Astrocyte of the cerebellum (primary cell): ENCODE measurements around the gene CD36.

Source experiments
- DNase-seq: peaks from one replicate; pipeline ENCODE4 v3.0.0-alpha.2; 2011; ENCODE audit warnings: low read depth
- H3K4me3 ChIP-seq: 2 replicates; pipeline ENCODE4 v1.5.1; 2011; ENCODE audit warnings: mild to moderate bottlenecking, low read depth, low read length, moderate library complexity
- in situ Hi-C: cut with HindIII; loops from 2 replicates; pipeline ENCODE4 v1.10.0; 2017; ENCODE audit warnings: low sequenced_read_pairs
- TF ChIP-seq, protein P1 (sequence below): IDR thresholded peaks from 2 replicates; pipeline ENCODE4 v1.5.1; 2012; ENCODE audit warnings: low read length, low read depth, moderate library complexity, mild to moderate bottlenecking; ENCODE audit errors: missing control alignments

CD36 gene

DNA sequence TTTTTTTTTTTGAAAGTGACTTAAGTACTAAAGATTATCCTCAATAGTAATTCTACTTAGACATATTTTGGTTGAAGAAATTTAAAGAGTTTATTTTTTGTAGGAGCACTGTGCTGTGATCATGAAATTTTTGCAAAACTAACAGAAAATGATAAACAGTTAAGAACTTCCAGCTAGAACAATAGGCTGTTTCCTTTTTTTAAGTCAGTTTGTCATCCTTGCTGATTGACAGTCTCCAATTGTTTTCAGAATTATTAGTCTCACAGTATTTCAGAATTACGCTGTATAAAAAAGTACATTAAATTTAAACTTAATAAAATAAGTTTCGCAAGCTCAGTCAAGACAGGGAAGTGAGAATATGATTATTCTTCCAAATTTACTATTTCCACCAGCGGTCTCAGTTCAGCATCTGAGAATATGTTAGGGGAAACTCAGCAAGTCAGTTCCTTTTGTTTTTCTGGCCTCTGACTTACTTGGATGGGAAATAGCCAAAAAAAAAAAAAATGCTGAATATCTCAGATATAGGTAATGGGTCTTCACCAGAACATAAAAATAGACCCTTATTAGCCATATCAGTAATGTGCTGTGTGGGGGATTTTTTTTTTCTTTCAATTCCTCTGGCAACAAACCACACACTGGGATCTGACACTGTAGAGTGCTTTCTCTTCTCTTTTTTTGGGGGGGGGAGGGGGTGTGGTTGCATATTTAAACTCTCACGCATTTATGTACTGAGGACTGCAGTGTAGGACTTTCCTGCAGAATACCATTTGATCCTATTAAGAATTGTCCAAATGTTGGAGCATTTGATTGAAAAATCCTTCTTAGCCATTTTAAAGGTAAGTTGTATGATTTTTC lies at the start of gene CD36:
CD36 (plus strand) TSS at position 732 of the 855 bp plus-strand sequence. CDS start 8,099 bp downstream, outside the sequence.
- TF ChIP-seq, protein P1, sequence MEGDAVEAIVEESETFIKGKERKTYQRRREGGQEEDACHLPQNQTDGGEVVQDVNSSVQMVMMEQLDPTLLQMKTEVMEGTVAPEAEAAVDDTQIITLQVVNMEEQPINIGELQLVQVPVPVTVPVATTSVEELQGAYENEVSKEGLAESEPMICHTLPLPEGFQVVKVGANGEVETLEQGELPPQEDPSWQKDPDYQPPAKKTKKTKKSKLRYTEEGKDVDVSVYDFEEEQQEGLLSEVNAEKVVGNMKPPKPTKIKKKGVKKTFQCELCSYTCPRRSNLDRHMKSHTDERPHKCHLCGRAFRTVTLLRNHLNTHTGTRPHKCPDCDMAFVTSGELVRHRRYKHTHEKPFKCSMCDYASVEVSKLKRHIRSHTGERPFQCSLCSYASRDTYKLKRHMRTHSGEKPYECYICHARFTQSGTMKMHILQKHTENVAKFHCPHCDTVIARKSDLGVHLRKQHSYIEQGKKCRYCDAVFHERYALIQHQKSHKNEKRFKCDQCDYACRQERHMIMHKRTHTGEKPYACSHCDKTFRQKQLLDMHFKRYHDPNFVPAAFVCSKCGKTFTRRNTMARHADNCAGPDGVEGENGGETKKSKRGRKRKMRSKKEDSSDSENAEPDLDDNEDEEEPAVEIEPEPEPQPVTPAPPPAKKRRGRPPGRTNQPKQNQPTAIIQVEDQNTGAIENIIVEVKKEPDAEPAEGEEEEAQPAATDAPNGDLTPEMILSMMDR: no peak
- no peak within 1 kb of the TSS for H3K4me3 ChIP-seq
- in situ Hi-C loops: no loop called here
- no peak for DNase-seq

DNA sequence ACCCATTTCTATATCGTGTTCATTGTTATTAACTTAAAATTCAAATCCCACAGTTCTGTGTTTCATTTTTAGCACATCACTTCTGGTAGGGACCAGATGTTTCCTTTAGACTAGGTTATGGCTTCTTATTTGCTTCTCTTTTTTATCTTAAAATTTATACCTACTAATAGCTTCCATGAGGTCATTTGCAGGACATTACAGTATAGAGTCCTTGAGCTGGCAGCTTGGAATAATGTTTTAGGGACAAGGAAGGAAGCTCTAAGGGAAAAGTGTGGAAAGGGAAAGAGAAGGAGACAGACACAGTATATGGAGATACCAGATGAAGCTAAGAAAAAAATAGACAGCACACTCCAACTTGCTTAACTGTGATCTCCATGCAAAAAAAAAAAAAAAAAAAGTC lies 48.8 kb upstream of the CD36 start:
- no peak overlapping the region for H3K4me3 ChIP-seq
- no peak for DNase-seq
- in situ Hi-C loops: no loop called here
- TF ChIP-seq, protein P1: no peak

DNA sequence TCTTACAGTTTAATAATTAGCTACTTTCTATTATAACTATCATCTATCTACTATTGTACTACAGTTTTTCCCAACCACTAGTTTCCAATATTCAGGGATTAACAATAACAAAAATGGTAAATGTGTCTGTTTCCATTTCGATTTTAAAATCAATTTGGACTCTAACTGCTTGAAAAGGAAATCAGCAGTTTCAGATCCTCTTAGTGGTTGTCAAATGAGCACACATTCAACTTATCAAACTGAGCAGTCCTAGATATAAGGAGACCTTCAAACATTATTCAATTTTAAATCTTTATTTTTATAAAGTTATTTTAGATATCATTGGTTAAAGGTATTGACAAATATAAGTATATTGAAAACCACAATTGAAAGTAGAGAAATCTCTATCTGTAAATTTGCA lies 46.8 kb upstream of the CD36 start:
- in situ Hi-C loops: no loop called here
- DNase-seq: no peak
- TF ChIP-seq, protein P1: no peak
- H3K4me3 ChIP-seq: no peak overlapping the region

DNA sequence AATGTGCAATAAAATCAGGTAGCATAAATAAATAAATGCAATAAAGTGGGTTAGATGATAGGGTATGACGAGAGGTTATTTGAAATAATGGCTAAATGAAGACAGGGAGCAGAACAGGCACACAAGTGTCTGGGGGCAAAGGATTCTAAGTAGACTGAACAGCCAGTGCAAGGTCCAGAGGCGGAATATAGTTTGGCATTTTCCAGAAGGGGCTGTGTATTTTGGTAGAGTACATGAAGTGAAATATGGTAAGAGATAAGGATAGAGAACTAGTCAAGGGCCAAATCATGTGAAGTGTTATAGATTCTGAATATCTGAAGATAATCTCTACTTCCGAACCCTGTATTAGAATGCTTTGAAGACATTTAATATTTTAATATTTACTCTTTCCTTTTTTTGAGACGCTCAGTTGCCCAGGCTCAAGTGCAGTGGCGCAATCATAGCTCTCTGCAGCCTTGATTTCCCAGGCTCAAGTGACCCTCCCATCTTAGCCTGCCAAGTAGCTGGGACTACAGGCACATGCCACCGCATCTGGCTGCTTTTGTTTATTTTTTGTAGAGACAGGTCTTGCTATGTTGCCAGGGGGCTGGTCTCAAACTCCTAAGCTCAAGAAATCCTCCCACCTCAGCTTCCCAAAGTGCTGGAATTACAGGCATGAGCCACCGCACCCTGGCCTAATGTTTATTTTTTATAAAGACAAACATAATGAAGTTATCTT lies 44.4 kb upstream of the CD36 start:
- no peak overlapping the region for H3K4me3 ChIP-seq
- no peak for DNase-seq
- in situ Hi-C loops: no loop called here
- TF ChIP-seq, protein P1: no peak

DNA sequence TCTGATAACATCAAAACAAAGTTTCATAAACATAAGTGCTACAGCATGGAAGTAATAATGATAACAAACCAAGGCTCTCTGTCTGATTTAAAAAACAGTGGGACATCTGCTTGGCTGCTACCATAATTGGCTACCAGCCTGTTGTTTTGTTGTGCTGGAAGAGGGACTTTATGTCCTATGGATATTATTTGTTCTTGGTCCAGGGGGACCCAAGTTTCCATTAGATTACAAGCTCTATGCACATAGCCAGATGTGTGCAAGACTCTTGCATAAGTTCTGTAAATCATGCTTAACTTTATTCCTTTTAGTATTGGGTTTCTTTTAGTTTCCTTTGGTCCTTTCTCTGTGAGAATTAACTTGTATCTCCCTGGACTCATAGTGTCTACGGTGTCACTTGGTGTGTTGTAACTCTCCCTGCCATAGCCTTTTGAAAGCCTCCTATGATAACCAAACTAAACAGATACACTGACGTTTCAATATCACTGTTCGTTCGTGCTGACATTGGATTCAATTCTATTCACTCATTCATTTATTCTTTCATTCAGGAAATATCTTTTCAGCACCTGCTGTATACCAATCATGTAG lies 41.4 kb upstream of the CD36 start:
- no peak overlapping the region for H3K4me3 ChIP-seq
- no peak for DNase-seq
- in situ Hi-C loops: no loop called here
- TF ChIP-seq, protein P1: no peak

DNA sequence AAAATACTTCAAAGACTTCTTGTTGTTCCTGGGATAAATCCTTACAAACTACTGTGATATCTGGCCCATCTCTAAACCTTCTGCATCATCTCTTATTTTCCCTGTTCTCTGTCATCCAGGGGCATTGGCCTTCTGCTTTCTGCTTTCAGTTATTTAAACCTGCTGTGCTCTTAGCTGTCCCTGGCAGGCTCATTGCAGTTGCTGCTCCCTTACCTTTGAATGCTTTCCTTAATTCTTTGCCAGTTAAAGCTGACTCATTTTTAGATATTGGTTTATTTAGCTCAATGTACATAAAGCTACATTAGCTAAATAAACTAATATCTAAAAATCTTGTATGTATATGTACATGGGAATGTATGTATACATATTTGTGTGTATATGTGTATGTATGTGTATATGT lies 40.6 kb upstream of the CD36 start:
- H3K4me3 ChIP-seq: no peak overlapping the region
- no peak for DNase-seq
- in situ Hi-C loops: no loop called here
- TF ChIP-seq, protein P1: no peak
